Purkinje cell (primary cell): ENCODE results near the gene LSM10. TPM values are rescaled to one million over a fixed set of nuclear protein-coding genes. Genes with fewer than 3 reads are reported as not detected.

Experiments
- polyA plus RNA-seq: library from polyadenylated mRNA; unstranded; fragments of >200 nt; fragmentation: Nextera tagmentation; gene quantifications from 2 replicates; pipeline ENCODE4 v1.2.1, GENCODE V29; 2014

LSM10 gene
- 37.8 and 55.1 TPM in 2 replicates for polyA plus RNA-seq

DNA sequence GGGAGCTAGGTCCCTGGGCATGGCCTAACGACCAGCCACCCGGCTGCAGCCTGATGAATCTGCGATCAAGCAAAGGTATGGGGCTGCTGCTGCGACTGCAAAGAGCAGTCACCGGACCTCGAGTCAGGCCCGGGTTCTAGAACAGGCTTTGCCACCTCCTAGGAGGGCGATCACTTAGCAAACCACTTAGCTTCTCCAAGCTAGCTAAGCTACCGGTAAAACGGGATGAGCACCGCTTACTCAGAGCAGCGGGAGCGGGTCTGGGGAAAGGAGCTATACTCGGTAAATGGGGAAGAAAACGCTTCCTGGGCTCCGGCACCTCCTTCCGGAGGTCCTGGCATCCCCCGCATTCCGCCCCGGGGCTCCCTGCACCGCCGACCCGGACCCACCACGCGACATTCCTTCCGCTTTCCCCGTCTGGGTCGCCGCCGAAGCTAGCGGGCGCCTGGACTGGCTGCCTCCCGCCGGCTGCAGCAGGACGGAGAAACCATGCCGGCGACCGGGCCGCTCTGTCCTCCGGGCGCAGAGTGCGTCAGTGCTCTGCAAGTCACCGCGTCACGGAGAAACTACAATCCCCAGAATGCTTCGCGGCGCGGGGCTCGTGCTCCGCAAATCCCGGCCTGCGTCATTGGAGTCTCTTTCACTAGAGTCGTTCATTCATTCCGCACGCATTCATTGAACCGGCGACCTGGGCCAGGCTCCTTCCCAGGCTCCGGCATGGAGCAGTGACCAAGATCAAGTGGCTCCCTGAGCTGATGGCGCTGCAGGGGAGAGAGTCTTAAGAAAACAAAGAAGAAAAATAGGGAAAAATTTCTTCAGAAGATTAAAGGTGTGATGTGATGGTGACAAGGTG lies at the start of gene LSM10:
Gene LSM10, minus strand, starts transcription at position 531 of the 853 bp plus-strand sequence. CDS start 3,779 bp downstream, outside the sequence.

DNA sequence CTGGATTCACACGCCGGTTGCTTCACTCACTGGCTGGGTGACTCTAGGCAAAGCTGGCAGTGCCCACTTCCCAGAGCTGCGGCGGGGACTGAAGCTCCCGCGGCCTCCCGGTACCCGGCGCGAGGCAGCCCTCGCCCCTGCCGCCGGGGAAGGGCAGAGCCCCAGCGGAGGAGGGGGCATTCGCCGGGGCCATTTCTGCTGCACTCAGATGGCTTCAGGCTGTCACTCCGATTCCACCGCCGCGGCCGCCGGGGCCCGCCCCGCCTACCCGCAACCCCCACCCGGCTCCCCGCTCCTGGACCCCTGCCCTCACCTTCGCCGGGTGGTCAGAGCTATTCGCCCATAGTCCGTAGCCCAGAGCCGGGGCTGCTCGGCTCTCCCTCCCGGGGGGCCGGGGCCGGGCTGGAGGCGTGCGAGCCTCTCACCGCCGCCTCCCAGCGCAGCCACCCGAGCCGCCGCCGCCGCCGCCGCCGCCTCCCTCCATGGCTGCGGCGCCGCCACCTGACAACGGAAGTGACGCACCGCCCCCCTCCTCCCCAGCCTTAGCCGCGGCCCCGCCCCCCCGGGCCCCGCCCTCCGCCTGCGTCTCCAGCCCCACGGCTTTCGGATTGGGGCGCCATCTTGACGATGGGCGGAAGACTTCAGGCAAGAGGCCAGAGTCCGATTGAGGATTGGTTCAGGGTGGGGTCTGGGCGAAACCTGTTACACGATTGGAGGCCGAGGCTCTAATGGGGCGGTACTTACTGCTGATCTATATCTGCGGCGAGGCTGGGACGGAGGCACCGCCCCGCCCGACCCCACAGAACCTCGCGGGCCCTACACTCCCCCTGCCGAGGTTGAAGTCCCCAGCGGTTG lies 12.1 kb downstream of the LSM10 start, which contains the start of gene STK40:
Gene STK40, minus strand, starts transcription at position 515 of the 855 bp plus-strand sequence. CDS start 24,592 bp downstream, outside the sequence.

Other genes with a start within 250 kb of the LSM10 start
- gene TRAPPC3, start 248.4 kb downstream of the LSM10 start, polyA plus RNA-seq: 18.7 and 23.2 TPM in 2 replicates
- 32.5 and 33.0 TPM in 2 replicates for gene MAP7D1, start 241.7 kb downstream of the LSM10 start, polyA plus RNA-seq
- 44.4 and 61.2 TPM in 2 replicates for gene THRAP3, start 173.5 kb downstream of the LSM10 start, polyA plus RNA-seq
- 0.13 and 0.73 TPM in 2 replicates for gene SH3D21, start 91.5 kb downstream of the LSM10 start, polyA plus RNA-seq
- 0.24 TPM in 1 of 2 replicates, not detected in the other for gene EVA1B, start 74.3 kb downstream of the LSM10 start, polyA plus RNA-seq
- gene STK40, start 12.0 kb downstream of the LSM10 start, polyA plus RNA-seq: 0.39 and 1.2 TPM in 2 replicates
- gene OSCP1, start 52.5 kb upstream of the LSM10 start, polyA plus RNA-seq: 51.8 and 57.1 TPM in 2 replicates
- 90.8 and 109 TPM in 2 replicates for gene MRPS15, start 66.5 kb upstream of the LSM10 start, polyA plus RNA-seq
- not detected in 2 replicates for gene CSF3R, start 85.0 kb upstream of the LSM10 start, polyA plus RNA-seq